HG02870 (cell line): ENCODE results near the gene ITPR1.

Source experiments
- ATAC-seq: cut with Tn5 transposase; IDR thresholded peaks from one replicate; pipeline ENCODE4 v1.9.1; 2021; ENCODE audit warnings: mild to moderate bottlenecking, moderate library complexity; ENCODE audit not compliant: unreplicated experiment

The ITPR1 gene

DNA sequence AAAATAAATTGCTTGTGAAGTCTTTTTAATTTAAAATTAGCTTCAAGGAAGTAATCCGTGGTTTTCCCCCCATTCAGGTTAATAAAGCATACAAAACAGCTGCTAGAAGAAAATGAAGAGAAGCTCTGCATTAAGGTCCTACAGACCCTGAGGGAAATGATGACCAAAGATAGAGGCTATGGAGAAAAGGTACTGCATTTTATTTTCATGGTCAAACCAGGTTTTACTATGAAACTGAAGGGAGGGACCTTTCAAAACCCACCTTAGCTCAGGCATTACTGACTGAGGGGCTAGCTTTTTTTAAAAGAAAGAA is 218.5 kb downstream of the ITPR1 start:
- peak; percentile 14 for ATAC-seq

DNA sequence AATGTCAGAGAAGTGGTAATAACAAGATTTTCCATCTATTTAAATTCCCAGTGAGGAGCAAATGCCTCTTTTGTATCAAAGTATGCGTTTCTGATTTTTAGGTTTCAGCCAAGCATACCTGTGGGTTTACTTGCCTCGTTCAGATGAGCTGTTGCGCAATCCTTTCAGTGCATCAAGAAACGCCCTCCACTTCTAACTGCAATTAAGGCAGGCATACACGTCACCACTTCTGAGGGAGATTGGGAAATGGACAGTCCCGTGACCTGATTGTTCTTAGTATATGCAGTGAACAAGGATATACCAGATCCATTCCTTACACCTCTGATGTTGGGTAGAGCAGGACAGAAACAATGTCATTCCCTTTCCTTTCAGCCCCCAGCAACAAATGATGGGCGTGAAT is 219.0 kb downstream of the ITPR1 start:
- no peak for ATAC-seq

DNA sequence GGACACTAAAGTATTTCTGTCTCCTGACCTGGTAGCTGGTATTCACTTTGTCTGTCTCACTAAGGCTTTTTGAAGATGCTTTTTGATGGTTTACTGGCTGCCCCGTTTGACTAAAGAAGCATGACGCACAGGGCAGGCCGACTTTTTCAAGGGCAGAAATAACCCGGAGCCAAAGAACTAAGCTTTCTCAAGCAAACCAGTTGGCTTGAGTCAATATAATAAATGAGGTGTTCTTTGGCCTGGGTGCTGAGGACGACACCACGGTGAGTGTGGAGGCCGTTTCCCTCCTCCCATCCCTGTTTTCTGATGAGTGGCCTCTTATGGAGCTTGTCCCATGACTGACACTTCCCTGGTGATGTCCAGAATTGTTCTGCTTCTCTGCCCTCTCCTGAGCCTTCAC is 220.9 kb downstream of the ITPR1 start:
- ATAC-seq = no peak

DNA sequence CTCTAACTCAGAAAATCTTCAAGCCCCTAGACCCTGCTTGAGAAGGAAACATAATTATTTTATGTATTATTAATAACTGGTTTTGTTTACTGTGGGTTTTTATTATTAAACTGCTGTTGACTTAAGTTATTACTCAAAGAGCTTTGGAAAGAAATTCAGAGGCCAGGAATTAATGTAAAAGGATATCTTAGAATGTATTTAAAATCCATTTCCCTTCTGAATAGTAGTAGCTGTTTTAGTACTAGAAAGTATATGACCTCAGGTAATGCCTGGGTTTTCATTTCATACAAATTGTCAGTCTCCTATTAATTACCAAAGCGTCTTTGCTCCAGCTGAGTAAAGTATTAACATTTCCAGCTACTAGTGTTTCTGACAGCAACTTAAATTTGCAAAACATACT is 223.1 kb downstream of the ITPR1 start:
- ATAC-seq = no peak

DNA sequence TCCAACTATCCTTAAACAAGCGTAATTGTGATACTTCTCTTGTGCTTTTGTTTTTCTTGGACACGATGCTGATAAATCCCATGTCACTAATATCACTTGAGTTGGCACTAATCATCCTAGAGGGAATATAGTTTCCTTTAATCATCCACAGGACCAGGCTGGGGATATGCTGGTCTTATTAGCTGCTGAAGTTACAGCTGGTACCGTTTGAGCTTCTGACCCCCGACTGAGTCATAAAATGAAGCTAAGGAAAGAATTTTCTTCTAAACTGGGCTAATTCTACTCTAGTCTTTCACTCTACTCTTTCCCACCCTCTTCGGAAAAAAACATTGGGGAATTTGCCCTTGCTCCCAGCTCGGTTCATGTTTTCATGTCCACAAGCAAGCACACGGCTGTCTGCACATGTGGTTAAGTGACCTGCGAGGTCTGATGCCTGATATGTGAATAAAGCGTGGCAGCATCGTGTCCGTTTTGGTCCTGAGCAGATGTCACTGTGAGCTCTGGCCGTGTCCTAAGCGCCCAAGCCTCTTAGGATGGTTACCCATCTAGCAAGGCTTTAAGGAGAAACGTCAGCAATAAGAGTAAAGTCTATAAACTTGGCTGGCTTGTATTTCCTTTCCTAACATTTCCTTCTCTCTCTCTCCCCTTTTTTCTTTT is 223.7 kb downstream of the ITPR1 start:
- no peak for ATAC-seq

DNA sequence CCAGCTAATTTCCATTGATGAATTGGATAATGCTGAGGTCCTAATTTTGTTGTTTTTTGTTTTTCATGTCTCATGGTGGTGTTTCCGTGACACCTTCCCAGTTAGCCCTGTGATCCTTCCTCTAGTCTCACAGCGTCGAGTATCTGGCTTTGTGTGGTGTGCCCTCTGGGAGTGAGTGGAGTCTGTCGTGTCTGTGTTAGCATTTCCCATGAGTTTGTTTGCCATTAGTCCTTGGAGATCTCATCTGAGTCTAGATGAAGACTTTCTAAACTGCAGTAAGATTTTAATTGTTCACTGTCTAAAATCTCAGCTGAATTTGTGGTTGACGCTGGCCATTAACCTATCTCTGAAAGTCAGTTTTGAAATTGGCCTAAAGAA is 224.2 kb downstream of the ITPR1 start:
- no peak for ATAC-seq

DNA sequence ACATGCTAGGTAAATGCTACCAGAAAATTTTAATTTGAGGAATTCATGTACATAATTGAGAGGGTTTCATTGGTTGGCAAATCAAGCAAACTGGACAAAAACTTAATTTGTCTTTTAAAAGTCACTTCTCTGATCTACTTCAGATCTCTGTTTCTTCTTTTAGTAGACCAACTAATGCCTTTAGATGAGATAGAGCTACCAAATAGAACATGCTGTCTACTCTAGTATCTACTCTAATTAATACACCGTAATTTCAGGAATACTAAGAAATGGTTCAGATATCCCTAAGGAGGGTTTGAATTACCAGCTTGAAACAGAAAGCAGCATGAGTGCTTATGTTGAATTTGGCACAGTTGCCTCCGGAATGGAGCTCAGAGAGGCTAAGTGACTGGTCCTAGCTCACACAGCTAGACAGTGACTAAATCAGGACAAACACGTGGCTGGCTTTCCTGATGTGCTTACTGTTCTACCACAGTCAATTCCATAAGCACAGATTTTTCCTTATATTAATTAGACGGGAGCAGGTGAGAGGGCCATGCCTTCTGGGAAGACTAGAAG is 225.1 kb downstream of the ITPR1 start:
- no peak for ATAC-seq

DNA sequence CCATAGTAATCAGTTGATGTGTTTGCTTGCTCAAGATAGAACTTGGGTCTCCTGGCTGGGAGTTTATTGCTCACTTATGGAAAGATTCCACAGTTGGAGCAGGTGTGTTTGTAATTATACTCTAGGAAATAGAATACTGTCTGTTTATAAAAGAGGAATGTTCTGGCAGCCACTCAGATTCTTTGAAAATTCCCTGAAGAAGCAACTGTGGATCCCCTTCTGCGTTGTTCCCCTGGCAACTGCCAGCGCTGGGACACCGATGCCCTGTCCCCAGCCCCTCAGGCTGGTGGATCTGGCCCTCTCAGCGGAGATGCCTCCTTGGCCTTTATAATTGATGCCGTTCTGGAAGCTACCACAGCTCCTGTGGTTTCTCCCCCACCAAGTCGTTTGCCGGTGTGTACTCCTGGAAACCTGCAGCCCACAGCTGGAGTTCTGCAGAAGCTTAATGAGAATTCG is 225.9 kb downstream of the ITPR1 start:
- no peak for ATAC-seq

DNA sequence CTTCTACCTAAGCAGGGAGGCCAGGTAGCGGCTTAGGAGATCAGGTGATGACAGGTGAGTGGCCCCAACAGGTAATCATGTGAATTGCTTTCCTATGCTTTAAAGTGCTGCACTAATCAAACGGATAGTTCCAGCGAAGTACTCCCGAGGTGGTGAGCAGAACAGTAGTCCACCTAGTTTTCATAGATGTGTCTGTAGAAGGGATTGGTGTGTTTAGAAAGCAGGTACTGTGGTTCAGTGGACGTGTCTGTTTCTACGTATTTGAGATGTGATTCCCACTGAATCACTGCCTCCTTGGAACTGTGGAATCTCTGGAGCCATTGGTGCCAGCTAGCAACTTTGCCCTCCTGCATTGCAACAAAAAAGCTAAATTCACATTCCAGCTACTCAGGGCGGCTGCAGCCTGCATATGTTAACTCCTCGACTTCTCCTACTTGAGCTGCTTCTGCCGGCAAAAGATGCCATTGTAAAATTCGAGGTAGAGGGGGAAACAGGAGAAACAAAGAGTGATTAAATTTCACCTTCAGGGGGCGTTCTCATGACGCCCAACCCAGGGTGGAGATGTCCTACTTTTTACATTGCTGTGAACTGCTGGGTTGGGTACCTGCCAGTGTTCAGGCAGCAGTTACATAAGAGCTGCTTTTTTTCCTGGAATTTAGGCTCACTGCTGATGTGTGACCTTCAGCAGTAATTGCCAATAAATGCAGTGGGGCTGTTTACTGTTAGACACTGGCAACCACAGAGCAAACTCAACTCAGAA is 227.3 kb downstream of the ITPR1 start:
- no peak for ATAC-seq

DNA sequence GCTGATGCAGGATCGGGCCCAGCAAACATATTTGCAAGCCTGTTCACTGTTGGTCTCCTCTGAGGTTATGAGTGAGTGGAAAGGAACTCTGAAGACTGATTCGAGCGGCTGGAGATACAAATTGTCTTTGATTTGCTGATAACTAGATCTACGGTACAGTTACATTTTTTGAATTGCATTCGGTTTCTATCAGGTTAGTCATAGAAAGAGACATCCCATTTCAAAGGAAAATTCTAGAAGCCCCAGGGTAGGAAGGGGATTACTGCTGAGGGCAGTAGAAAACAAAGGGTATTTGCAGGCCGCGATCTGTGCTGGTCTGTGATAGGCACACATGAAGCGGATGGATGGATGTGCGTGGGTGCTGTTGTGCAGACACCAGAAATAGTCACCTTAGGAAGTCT is 228.4 kb downstream of the ITPR1 start:
- no peak for ATAC-seq

DNA sequence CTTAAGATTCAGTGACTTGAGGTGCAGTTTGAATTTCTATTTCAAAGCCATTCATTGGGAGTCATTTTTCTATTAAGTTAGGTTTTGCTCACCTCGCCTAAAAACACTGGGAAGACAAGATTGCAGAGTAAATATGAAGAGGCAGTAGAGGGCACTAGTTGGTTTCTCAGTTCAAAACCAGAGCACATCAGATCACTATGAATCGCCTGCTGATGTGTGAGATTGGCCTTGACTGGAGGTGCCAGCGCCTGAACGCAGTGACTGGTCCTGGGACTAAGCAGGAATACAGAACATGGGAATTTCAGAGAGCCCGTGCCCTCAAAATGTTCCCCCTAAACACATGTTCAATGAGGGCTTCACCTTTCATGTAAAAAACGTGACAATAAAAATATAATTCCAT is 229.0 kb downstream of the ITPR1 start:
- peak; percentile 78 for ATAC-seq

DNA sequence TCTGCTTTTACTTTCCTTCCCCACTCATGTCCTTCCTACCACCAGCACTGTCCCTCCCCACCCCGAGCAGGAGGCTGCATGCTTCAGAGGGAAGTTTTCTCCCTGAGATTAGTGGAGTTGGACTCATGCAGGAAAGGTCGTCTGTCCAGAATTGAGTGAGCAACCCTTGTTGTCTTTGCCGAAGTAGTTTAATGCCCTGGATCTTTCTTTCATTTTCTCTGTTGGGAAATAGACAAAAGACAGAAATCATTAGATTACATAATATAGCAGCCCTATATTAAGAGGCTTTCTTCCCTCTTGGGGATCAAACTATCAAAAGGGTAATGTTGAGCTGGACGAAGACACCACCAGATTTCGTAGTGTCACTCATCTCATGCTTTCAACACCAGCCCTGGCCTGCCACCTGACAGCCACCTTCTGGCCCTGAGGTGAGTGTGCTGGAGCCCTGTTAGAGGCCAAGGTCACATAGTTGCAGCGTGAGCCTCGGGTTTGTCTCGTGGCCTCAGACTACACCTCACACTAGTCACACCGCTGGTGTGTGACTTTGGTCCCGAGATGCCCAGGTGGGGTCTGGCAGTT is 231.0 kb downstream of the ITPR1 start:
- no peak for ATAC-seq

DNA sequence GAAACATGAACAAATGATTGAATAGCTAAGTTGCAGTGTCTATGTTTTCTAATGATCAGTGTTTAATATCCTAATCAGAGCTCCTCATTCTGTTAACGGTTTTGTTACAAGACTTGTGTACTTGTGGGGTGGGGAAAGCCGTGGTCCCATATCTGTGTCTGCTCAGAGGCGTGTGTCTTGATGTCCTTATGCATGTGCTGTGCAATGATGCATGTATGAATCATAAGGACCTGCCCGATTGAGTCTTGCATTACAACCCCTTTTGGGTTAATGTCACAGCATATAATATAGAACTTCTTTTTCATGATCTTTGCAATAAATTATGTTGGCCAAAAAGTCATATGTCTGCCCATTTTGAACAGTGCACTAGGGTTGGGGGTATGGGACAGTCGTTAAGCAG is 233.4 kb downstream of the ITPR1 start:
- no peak for ATAC-seq

DNA sequence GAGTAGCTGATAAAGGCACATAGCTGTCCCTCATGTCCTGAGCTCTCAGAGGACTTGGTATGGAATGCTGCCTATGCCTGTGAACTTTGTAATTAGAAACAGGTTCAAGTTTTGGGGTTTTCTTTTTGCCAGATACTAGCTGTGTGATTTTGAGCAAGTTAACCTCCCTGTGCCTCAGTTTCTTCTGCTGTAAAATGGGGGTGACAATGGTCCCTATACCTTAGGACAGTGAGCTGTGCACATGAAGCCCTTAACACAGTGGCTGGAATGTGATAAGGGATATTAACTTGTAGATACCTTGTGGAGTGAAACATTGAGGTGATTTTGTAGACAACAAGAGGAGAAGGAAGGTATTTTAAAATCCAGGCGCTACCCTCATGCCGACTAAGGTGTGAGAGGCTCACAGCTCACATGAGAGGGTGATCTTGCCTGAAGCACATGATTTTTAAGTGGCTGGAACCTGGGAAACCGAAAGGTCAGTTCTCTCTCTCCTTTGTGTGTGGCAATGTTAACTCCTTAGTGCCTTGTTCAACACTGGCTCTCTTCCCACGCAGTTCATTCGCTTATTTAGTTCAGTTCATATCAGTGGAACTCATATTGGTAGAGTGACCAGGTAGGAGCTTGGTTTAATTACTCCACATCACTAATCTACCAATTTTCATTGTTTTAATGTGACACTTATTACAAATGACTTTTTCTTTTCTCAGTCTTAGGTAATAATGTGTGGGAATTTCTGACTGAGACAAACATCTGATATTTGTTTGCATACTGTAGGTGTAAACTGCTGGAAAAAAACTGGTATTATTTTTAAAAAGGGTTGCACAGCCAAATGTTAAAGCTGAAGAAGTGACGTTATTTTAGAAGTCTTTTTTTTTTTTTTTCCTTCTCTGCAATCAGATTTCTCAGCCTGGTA is 236.2 kb downstream of the ITPR1 start:
- ATAC-seq = no peak

DNA sequence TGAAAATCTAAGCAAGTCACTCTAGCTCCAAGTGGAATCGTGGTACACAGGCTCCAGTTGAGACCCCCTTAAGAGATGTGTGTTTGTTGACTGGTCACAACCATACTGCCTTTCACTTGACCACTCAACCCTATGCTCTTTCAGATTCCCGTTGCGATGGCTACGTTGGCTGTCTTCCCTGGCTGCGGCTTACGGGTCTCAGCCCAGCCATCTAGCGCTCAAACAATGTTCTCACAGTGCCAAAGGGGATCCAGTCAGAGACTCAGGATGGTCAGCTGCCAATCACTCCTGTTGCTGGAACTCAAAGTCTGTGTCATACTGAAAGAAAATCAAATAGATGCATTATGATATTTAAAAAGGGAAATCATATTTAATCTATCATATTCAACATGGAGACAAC is 237.6 kb downstream of the ITPR1 start:
- no peak for ATAC-seq

DNA sequence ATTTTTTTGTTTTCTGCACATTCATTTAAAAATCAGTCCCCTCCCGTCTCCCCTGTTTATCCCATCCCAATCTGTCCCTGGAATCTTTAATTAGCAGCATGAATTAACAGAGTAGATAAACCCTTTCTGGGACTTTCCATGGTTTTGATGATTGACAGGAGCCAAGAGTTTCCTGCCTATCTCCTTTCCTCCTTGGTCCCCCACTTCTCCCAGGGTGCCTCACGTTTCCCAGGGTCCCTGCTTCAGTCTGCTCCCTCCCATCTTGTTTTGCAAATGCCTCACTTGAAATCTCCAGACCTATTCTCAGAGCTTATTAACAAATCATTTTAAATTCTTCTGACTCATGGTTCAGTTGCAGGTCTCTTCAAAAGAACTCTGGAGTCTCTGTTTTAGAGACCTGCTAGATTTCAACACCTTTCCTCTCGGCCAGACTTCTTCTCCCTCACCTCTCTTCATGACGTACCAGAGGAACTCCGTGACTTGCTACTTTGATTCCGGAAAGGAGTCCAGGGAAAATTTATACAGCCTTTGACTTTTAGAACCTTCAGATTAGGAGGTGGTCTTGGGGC is 238.5 kb downstream of the ITPR1 start:
- ATAC-seq = no peak

DNA sequence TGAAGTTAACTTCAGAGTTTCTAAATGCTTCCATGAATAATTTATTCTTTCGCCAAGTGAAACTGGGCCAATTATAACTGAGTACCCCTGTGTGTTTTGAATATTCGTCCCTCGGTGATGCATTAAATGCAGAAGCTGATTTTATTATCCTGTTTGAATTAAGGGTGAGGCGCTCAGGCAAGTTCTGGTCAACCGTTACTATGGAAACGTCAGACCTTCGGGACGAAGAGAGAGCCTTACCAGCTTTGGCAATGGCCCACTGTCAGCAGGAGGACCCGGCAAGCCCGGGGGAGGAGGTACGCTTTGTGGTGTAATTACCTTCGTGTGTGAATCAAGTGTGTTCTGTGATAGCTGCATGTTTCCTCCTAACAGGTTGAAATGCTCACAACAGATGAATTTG is 239.8 kb downstream of the ITPR1 start:
- ATAC-seq = no peak

DNA sequence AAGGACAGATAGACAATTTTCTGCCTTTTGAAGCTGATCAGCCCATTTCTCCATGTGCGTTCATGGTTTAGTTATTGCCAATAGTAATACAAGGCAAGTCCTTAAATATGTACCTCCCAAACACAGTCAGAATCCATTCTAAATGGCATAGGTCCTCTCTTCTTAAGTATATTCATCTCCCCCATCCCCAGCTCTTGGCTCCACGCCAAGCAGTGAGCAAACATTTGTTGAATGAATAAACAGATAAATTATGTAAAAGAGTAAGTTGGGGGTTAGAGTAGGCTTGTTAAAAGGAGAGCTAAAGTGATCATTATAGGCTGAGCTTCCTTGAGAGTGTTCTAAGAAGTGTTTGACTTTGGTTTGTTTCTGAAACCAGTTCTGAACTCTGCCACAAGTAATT is 241.3 kb downstream of the ITPR1 start:
- ATAC-seq = no peak

DNA sequence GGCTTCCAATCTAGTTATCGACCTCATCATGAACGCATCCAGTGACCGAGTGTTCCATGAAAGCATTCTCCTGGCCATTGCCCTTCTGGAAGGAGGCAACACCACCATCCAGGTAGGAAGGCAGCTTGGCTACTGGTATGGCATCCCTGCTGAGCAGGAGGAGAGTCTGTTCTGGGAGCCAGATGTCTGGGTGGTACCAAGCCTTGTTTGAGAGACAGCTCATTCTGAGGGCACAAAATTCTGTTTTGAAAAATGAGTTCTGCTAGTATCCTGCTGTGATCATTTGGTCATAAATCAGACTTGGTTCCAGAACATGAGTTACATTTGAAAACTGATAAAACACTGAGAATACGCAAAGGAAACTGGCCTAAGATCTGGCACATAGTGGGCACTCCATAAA is 242.1 kb downstream of the ITPR1 start:
- ATAC-seq = no peak

DNA sequence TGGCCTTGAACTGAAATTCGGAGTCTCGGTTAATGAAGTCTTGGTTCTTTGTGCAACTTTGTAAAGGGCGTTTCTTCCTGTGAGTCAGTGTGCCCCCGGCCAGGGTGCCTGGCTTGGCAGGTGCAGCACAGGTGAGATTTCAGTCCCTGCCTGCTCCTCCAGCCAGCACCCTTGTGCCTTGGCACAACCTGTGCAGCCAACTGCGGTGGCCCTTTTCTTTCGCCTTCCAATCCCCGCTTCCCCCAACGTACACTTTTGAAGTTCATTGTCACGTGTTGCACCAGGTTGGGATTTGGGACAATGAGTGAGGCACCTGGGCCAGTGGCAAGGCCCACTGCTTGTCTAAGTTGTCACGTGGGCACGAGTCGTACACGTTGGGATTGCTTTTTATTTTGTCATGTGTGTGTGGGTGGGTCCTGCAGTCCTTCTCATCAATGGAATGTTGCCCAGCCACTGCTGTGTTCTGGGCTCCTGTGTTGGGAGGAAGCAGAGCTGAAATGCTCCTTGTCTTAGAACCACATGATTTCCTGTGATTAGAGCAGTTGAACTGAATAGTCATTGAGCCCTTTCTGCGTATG is 243.2 kb downstream of the ITPR1 start:
- no peak for ATAC-seq
